MCF 10A (cell line): ENCODE data around the gene LETM1. TPM values are rescaled to one million over a fixed set of nuclear protein-coding genes. Genes with fewer than 3 reads are reported as not detected.

Experiments used
- BruUV-seq: library from RNA; stranded (reverse); fragments of 400-500 nt; replicated peaks from 2 replicates; lab custom pipeline; 2021; lab: Mats Ljungman, UMichigan
- CTCF ChIA-PET: fragments of 300-600 bp; sonication (Branson Sonifier 250); formaldehyde crosslinking; extraction: SDS; loops from one replicate; lab custom pipeline; 2021; ENCODE audit warnings: antibody characterized with exemption, inconsistent platforms; lab: Yijun Ruan, JAX
- POLR2A ChIA-PET: fragments of 300-600, 350-650 bp; sonication (Branson Sonifier 250); formaldehyde crosslinking; extraction: SDS; loops from one replicate; lab custom pipeline; 2020; ENCODE audit warnings: antibody characterized with exemption, inconsistent platforms; lab: Yijun Ruan, JAX
- DNase-seq: peaks from one replicate; pipeline ENCODE4 v3.0.0-alpha.2; 2018; ENCODE audit not compliant: unreplicated experiment
- H3K27ac Mint-ChIP-seq: one replicate; pipeline ENCODE4 v1.8.0; 2022; ENCODE audit warnings: mild to moderate bottlenecking, low read depth, mixed read lengths; ENCODE audit not compliant: unreplicated experiment
- H3K27me3 Mint-ChIP-seq: one replicate; pipeline ENCODE4 v1.8.0; 2022; ENCODE audit warnings: mixed read lengths; ENCODE audit not compliant: insufficient read depth, unreplicated experiment
- H3K36me3 Mint-ChIP-seq: one replicate; pipeline ENCODE4 v1.8.0; 2022; ENCODE audit warnings: mild to moderate bottlenecking, moderate library complexity, mixed read lengths; ENCODE audit not compliant: insufficient read depth, unreplicated experiment
- H3K4me1 Mint-ChIP-seq: one replicate; pipeline ENCODE4 v1.8.0; 2022; ENCODE audit warnings: mixed read lengths; ENCODE audit not compliant: insufficient read depth, unreplicated experiment
- H3K4me3 Mint-ChIP-seq: one replicate; pipeline ENCODE4 v1.8.0; 2022; ENCODE audit warnings: mild to moderate bottlenecking, moderate library complexity, mixed read lengths; ENCODE audit not compliant: unreplicated experiment
- H3K9me3 Mint-ChIP-seq: one replicate; pipeline ENCODE4 v1.8.0; 2022; ENCODE audit warnings: mixed read lengths; ENCODE audit not compliant: unreplicated experiment
- intact Hi-C: fragments of 100-400 bp; cut with micrococcal nuclease; formaldehyde crosslinking; loops from 2 replicates; pipeline ENCODE4 v1.14.1; 2022
- total RNA-seq: library from RNA; stranded (reverse); gene quantifications from 2 replicates; pipeline ENCODE4 v1.2.3, GENCODE V29; 2022
- TF ChIP-seq, protein P1 (sequence below): fragments of 200-600 bp; IDR thresholded peaks from one replicate; pipeline ENCODE4 v1.8.0; 2022; ENCODE audit warnings: antibody characterized with exemption, mild to moderate bottlenecking; ENCODE audit not compliant: unreplicated experiment

LETM1 gene
- total RNA-seq, 1 experiment from 2014 or later: 85.0 TPM

DNA sequence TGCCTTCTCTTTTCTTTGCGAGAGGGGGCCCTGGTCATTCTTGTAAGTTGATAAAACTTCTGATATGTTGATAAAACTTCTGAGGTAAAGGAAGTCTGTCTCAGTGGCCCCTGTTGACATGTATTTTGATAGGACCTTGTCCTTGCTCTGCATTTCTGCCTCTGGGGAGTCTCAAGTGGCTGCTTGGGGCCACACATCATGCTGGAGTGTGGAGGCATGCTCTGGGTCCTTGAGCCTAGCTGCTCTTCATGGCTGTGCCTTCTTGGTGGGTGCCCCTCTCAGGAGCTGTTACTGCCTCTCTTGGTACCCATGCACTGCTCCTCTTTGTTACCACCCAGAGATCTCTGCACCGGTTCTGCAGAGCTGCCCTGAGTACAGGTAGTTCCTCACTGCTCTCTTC lies 29.5 kb upstream of the LETM1 start:
- Mint-ChIP-seq H3K9me3 (no peaks in the 10 kb centered on the region), H3K4me3 (no peak overlapping the region), H3K27ac (no peak overlapping the region), H3K27me3 (no peaks in the 10 kb centered on the region), H3K4me1 (peaks cover 16% of the 10 kb centered on the region), H3K36me3 (no peaks in the 10 kb centered on the region)
- TF ChIP-seq, protein P1, sequence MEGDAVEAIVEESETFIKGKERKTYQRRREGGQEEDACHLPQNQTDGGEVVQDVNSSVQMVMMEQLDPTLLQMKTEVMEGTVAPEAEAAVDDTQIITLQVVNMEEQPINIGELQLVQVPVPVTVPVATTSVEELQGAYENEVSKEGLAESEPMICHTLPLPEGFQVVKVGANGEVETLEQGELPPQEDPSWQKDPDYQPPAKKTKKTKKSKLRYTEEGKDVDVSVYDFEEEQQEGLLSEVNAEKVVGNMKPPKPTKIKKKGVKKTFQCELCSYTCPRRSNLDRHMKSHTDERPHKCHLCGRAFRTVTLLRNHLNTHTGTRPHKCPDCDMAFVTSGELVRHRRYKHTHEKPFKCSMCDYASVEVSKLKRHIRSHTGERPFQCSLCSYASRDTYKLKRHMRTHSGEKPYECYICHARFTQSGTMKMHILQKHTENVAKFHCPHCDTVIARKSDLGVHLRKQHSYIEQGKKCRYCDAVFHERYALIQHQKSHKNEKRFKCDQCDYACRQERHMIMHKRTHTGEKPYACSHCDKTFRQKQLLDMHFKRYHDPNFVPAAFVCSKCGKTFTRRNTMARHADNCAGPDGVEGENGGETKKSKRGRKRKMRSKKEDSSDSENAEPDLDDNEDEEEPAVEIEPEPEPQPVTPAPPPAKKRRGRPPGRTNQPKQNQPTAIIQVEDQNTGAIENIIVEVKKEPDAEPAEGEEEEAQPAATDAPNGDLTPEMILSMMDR: no peak
- ChIA-PET POLR2A (interaction anchor here (1.6 kb wide), 1 partner anchor 12 kb away, joined by 5 read pairs; no protein-coding TSS in a partner anchor), CTCF (interaction anchor here (1.5 to 7.1 kb wide), 3 partner anchors 14 to 192 kb away, joined by 3 to 74 read pairs (median 4); no protein-coding TSS in a partner anchor)
- DNase-seq: no peak
- BruUV-seq: no TSS peak
- intact Hi-C loops: no loop called here

- ChIA-PET POLR2A (interaction anchor here (1.0 to 1.9 kb wide), 6 partner anchors 10 to 56 kb away, joined by 3 to 9 read pairs (median 4); partner anchors contain the start of genes LETM1 and NSD2), CTCF (interaction anchor here (0.9 to 2.7 kb wide), 4 partner anchors 16 to 30 kb away, joined by 3 to 11 read pairs (median 4); no protein-coding TSS in a partner anchor)
- Mint-ChIP-seq H3K27ac (no peak overlapping the region), H3K4me1 (peaks cover 19% of the 10 kb centered on the region), H3K36me3 (no peaks in the 10 kb centered on the region), H3K27me3 (no peaks in the 10 kb centered on the region), H3K4me3 (no peak overlapping the region), H3K9me3 (no peaks in the 10 kb centered on the region)
- no TSS peak for BruUV-seq
- TF ChIP-seq, protein P1: no peak
- no peak for DNase-seq
- intact Hi-C loops: no loop called here
Observed at GRCh38 chr4:1883583-1883982, 27.6 kb upstream of the LETM1 start.

- DNase-seq: no peak
- no peaks in the 10 kb centered on the region for H3K9me3 Mint-ChIP-seq
Observed at GRCh38 chr4:1882850-1883271, 26.9 kb upstream of the LETM1 start.

GRCh38 chr4:1880332-1880731 lies 24.4 kb upstream of the LETM1 start:
- TF ChIP-seq, protein P1: no peak
- peak overlapping the region; percentile 29 for H3K27ac Mint-ChIP-seq
- H3K27me3 Mint-ChIP-seq: no peaks in the 10 kb centered on the region
- CTCF ChIA-PET: interaction anchor here (0.9 to 2.9 kb wide), 2 partner anchors 16 to 19 kb away, joined by 3 to 11 read pairs; no protein-coding TSS in a partner anchor
- no peak overlapping the region for H3K4me3 Mint-ChIP-seq
- peaks cover 27% of the 10 kb centered on the region for H3K4me1 Mint-ChIP-seq
- no TSS peak for BruUV-seq
- no peaks in the 10 kb centered on the region for H3K9me3 Mint-ChIP-seq
- intact Hi-C loops: no loop called here
- no peak for DNase-seq
- no peaks in the 10 kb centered on the region for H3K36me3 Mint-ChIP-seq
- POLR2A ChIA-PET: no interaction called here

More at GRCh38 chr4:1882850-1883271, 26.9 kb upstream of the LETM1 start:
- ChIA-PET CTCF (interaction anchor here (0.7 to 2.7 kb wide), 4 partner anchors 17 to 31 kb away, joined by 3 to 11 read pairs (median 4); no protein-coding TSS in a partner anchor), POLR2A (interaction anchor here (1.1 to 1.9 kb wide), 5 partner anchors 10 to 56 kb away, joined by 3 to 9 read pairs (median 4); partner anchors contain the start of genes LETM1 and NSD2)
- BruUV-seq: no TSS peak
- Mint-ChIP-seq H3K27me3 (no peaks in the 10 kb centered on the region), H3K4me3 (no peak overlapping the region), H3K36me3 (no peaks in the 10 kb centered on the region), H3K27ac (no peak overlapping the region), H3K4me1 (peaks cover 21% of the 10 kb centered on the region)
- intact Hi-C loops: no loop called here
- TF ChIP-seq, protein P1: no peak
